HepG2 (cell line): ENCODE data around the gene ACOT13. TPM values are rescaled to one million over a fixed set of nuclear protein-coding genes. Genes with fewer than 3 reads are reported as not detected.

Experiments
- ATAC-seq: fragments of 200-7000 bp; cut with Tn5 transposase; 3 replicates; pipeline ENCODE4 v1.9.1; 2020; ENCODE audit warnings: mild to moderate bottlenecking, moderate library complexity
- Bru-seq: library from RNA; stranded (reverse); fragments of 400-500 nt; gene quantifications from one replicate; lab custom pipeline; 2021; lab: Mats Ljungman, UMichigan
- BruChase-seq, 2 experiments: library from RNA; stranded (reverse); fragments of 400-500 nt; gene quantifications; one replicate each; lab custom pipeline; 2021; lab: Mats Ljungman, UMichigan
- BruUV-seq: library from RNA; stranded (reverse); fragments of 400-500 nt; replicated peaks from 2 replicates; lab custom pipeline; 2021; lab: Mats Ljungman, UMichigan
- CTCF ChIA-PET: fragments of 300-600 bp; formaldehyde crosslinking; extraction: SDS; loops from one replicate; lab custom pipeline; 2021; ENCODE audit warnings: low total read pairs, inconsistent platforms, low intra/inter-chr PET ratio; lab: Yijun Ruan, JAX
- POLR2A ChIA-PET: fragments of 350-600 bp; sonication (Branson Sonifier 250); formaldehyde crosslinking; loops from one replicate; lab custom pipeline; 2020; ENCODE audit warnings: antibody characterized with exemption, inconsistent platforms; lab: Yijun Ruan, JAX
- DNase-seq: peaks from one replicate; pipeline ENCODE4 v3.0.0-alpha.2; 2015; ENCODE audit warnings: low spot score
- FAIRE-seq: peaks from 3 replicates; lab custom pipeline; 2011; peaks lifted over from hg19 to GRCh38; lab: Jason Lieb, UNC
- H2AFZ ChIP-seq: one replicate; pipeline ENCODE4 v1.6.1; 2011; ENCODE audit warnings: low read length, inconsistent platforms
- H3K27ac ChIP-seq: fragments of 300-600 bp; 3 replicates; pipeline ENCODE4 v1.8.0; 2011; ENCODE audit warnings: mixed run types, mild to moderate bottlenecking, mixed read lengths, low read length, inconsistent platforms; ENCODE audit not compliant: insufficient read depth; ENCODE audit errors: extremely low read length
- H3K27me3 ChIP-seq, 2 experiments: fragments of 200-600 bp in 1 of 2; 2 replicates in 1 of 2; 3 replicates in 1 of 2; pipeline versions ENCODE4 v1.6.0 to v1.8.0; 2011; ENCODE audit warnings: low read length in 2 of 2, mild to moderate bottlenecking in 2 of 2, moderate library complexity in 2 of 2, inconsistent platforms in 1 of 2; ENCODE audit not compliant: insufficient read depth in 2 of 2, control insufficient read depth in 1 of 2
- H3K36me3 ChIP-seq, 2 experiments: fragments of 200-600 bp in 1 of 2; replicated peaks in 1 of 2; 2 replicates in 1 of 2; 3 replicates in 1 of 2; pipeline versions ENCODE4 v1.5.1 to v1.8.0; 2011; ENCODE audit warnings: low read length in 2 of 2, inconsistent platforms in 1 of 2; ENCODE audit not compliant: insufficient read depth in 2 of 2, control insufficient read depth in 1 of 2
- H3K4me1 ChIP-seq: 2 replicates; pipeline ENCODE4 v1.5.1; 2012; ENCODE audit warnings: low read length, inconsistent platforms; ENCODE audit not compliant: insufficient read depth
- H3K4me2 ChIP-seq: 2 replicates; pipeline ENCODE4 v1.6.0; 2011; ENCODE audit warnings: low read depth, low read length, inconsistent platforms
- H3K4me3 ChIP-seq, 3 experiments: fragments of 200-600 bp in 1 of 3; sonication (generic), shearing (Covaris generic) in 1 of 3; replicated peaks in 1 of 3; 2 replicates each; pipeline ENCODE4 v1.5.1; 2011 to 2016; ENCODE audit warnings: low read length in 3 of 3, inconsistent platforms in 2 of 3, low read depth in 2 of 3, mild to moderate bottlenecking in 2 of 3, control low read depth in 1 of 3, mixed read lengths in 1 of 3; ENCODE audit not compliant: insufficient read depth in 1 of 3
- H3K79me2 ChIP-seq: one replicate; pipeline ENCODE4 v1.6.1; 2011; ENCODE audit warnings: low read length, inconsistent platforms; ENCODE audit not compliant: insufficient read depth
- H3K9ac ChIP-seq: 2 replicates; pipeline ENCODE4 v1.6.0; 2011; ENCODE audit warnings: mild to moderate bottlenecking, low read depth, low read length, inconsistent platforms; ENCODE audit not compliant: insufficient read depth
- H3K9me3 ChIP-seq: 2 replicates; pipeline ENCODE4 v1.5.1; 2012; ENCODE audit warnings: mild to moderate bottlenecking, low read length
- H4K20me1 ChIP-seq: 2 replicates; pipeline ENCODE4 v1.6.0; 2011; ENCODE audit warnings: inconsistent platforms, mild to moderate bottlenecking, low read length, moderate library complexity; ENCODE audit not compliant: insufficient read depth
- ARID2 ChIP-seq: sonication (generic); formaldehyde crosslinking; IDR thresholded peaks from 2 replicates; pipeline ENCODE4 v1.8.1; 2022; ENCODE audit warnings: mild to moderate bottlenecking, missing genetic modification reagents, borderline replicate concordance
- ARNTL ChIP-seq: sonication (generic); formaldehyde crosslinking; IDR thresholded peaks from 2 replicates; pipeline ENCODE4 v1.4.0; 2020; ENCODE audit warnings: mild to moderate bottlenecking, missing genetic modification reagents
- BATF2 ChIP-seq: sonication (generic); formaldehyde crosslinking; IDR thresholded peaks from 2 replicates; pipeline ENCODE4 v1.8.0; 2022; ENCODE audit warnings: mild to moderate bottlenecking, missing genetic modification reagents, moderate library complexity
- EHMT2 ChIP-seq: fragments of 200-600 bp; sonication (generic); IDR thresholded peaks from 2 replicates; pipeline ENCODE4 v1.7.0; 2017; ENCODE audit warnings: antibody characterized with exemption, low read depth, low read length, borderline replicate concordance
- HIVEP1 ChIP-seq: sonication (generic); formaldehyde crosslinking; IDR thresholded peaks from 2 replicates; pipeline ENCODE4 v1.4.0; 2020; ENCODE audit warnings: mild to moderate bottlenecking, missing genetic modification reagents
- MAF1 ChIP-seq: sonication (generic); formaldehyde crosslinking; IDR thresholded peaks from 2 replicates; pipeline ENCODE4 v1.5.0; 2020; ENCODE audit warnings: missing genetic modification reagents, borderline replicate concordance
- MYC ChIP-seq: sonication (generic); formaldehyde crosslinking; IDR thresholded peaks from 2 replicates; pipeline ENCODE4 v1.9.0; 2021; ENCODE audit warnings: missing genetic modification reagents, borderline replicate concordance
- NFE2L2 ChIP-seq: fragments of 150-350 bp; IDR thresholded peaks from 2 replicates; pipeline ENCODE4 v1.6.1; 2014; ENCODE audit warnings: low read length
- RNF2 ChIP-seq: fragments of 450-650 bp; conservative IDR thresholded peaks from 2 replicates; pipeline ENCODE4 v1.6.1; 2016; ENCODE audit warnings: low read depth
- SSRP1 ChIP-seq: IDR thresholded peaks from 2 replicates; pipeline ENCODE4 v1.6.1; 2016; ENCODE audit warnings: control low read depth
- TBX3 ChIP-seq: fragments of 450-650 bp; IDR thresholded peaks from 2 replicates; pipeline ENCODE4 v1.6.1; 2017; ENCODE audit warnings: antibody characterized with exemption, mild to moderate bottlenecking, inconsistent platforms, borderline replicate concordance
- ZNF12 ChIP-seq: sonication (generic); formaldehyde crosslinking; IDR thresholded peaks from 2 replicates; pipeline ENCODE4 v1.5.0; 2020; ENCODE audit warnings: missing genetic modification reagents
- ZNF232 ChIP-seq: sonication (generic); formaldehyde crosslinking; IDR thresholded peaks from 2 replicates; pipeline ENCODE4 v1.4.0; 2020; ENCODE audit warnings: missing genetic modification reagents, borderline replicate concordance
- ZNF552 ChIP-seq: sonication (generic); formaldehyde crosslinking; IDR thresholded peaks from 2 replicates; pipeline ENCODE4 v1.9.0; 2022; ENCODE audit warnings: missing genetic modification reagents, mild to moderate bottlenecking, borderline replicate concordance
- ZNF558 ChIP-seq: sonication (generic); formaldehyde crosslinking; IDR thresholded peaks from 2 replicates; pipeline ENCODE4 v1.9.0; 2022; ENCODE audit warnings: mild to moderate bottlenecking, missing genetic modification reagents, borderline replicate concordance
- ZNF615 ChIP-seq: sonication (generic); formaldehyde crosslinking; IDR thresholded peaks from 2 replicates; pipeline ENCODE4 v1.5.0; 2020; ENCODE audit warnings: mild to moderate bottlenecking, missing genetic modification reagents, borderline replicate concordance
- ZNF7 ChIP-seq: IDR thresholded peaks from 2 replicates; pipeline ENCODE4 v1.6.1; 2016; ENCODE audit warnings: missing biosample characterization, missing genetic modification reagents
- ZNF780A ChIP-seq: sonication (generic); formaldehyde crosslinking; IDR thresholded peaks from 2 replicates; pipeline ENCODE4 v1.8.0; 2022; ENCODE audit warnings: mild to moderate bottlenecking, missing genetic modification reagents, moderate library complexity
- WGBS: methylation state at CpG from one replicate; pipeline ENCODE4 v1.1.6; 2017; ENCODE audit warnings: low lambda C conversion rate; 5-methylcytosine and 5-hydroxymethylcytosine counted together
- in situ Hi-C: cut with HindIII; loops from 2 replicates; pipeline ENCODE4 v1.10.0; 2017; ENCODE audit warnings: low pct_unique_long_range_greater_than_20kb; ENCODE audit not compliant: extremely low pct_ligation_motif_present
- intact Hi-C: fragments of 100-400 bp; cut with micrococcal nuclease; formaldehyde crosslinking; loops from one replicate; pipeline ENCODE4 v1.10.0; 2022; ENCODE audit not compliant: unreplicated experiment
- long read RNA-seq, 2 experiments: library from RNA in 1 of 2; library from polyadenylated mRNA in 1 of 2; stranded (forward) in 1 of 2; unstranded in 1 of 2; transcript quantifications; one replicate each; pipeline ENCODE4 v2.0.0, GENCODE V29; 2019 to 2022
- polyA minus RNA-seq, 3 experiments: library from RNA; depleted of rRNA, polyadenylated mRNA; stranded (reverse); fragments of >200 nt; gene quantifications; 2 replicates each; pipeline ENCODE4 v1.2.3, GENCODE V29; 2011; ENCODE audit warnings: low replicate concordance in 1 of 3
- polyA plus RNA-seq, 8 experiments: library from polyadenylated mRNA; depleted of rRNA in 3 of 8; stranded (reverse) in 7 of 8; unstranded in 1 of 8; fragments of >200 nt; fragmentation: Illumina TruSeq in 4 of 8; extraction: Trizol in 4 of 8; gene quantifications; 2 replicates each; pipeline versions ENCODE4 v1.2.1 to v1.2.3, GENCODE V29; 2011 to 2016; ENCODE audit warnings: low read depth in 4 of 8, missing spikeins in 1 of 8, mixed read lengths in 1 of 8; ENCODE audit not compliant: insufficient read depth in 1 of 8
- total RNA-seq, 5 experiments: library from RNA; depleted of rRNA; stranded (reverse); fragments of >200 nt; fragmentation: Illumina TruSeq; extraction: Trizol; gene quantifications; 2 replicates each; pipeline ENCODE4 v1.2.3, GENCODE V29; 2016; ENCODE audit warnings: low read depth in 1 of 5

Gene ACOT13
- 31.5 and 50.9 TPM in 2 replicates for total RNA-seq (2016; rRNA removed; fragmentation: Illumina TruSeq; extraction: Trizol)
- 6.6 and 8.6 TPM in 2 replicates for total RNA-seq (2016; cell fraction: cytosol; rRNA removed; fragmentation: Illumina TruSeq; extraction: Trizol; ENCODE audit: low read depth)
- total RNA-seq (2016; cell fraction: insoluble cytoplasmic fraction; rRNA removed; fragmentation: Illumina TruSeq; extraction: Trizol) = 33.5 and 52.4 TPM in 2 replicates
- 15.3 and 16.7 TPM in 2 replicates for total RNA-seq (2016; cell fraction: membrane; rRNA removed; fragmentation: Illumina TruSeq; extraction: Trizol)
- 8.2 and 8.5 TPM in 2 replicates for total RNA-seq (2016; cell fraction: nucleus; rRNA removed; fragmentation: Illumina TruSeq; extraction: Trizol)
- 37.5 and 45.1 TPM in 2 replicates for polyA plus RNA-seq (2011; rRNA removed)
- polyA plus RNA-seq (2011; cell fraction: cytosol; rRNA removed) = 15.1 and 22.8 TPM in 2 replicates
- polyA plus RNA-seq (2011; cell fraction: nucleus; rRNA removed) = 6.6 and 7.0 TPM in 2 replicates
- polyA plus RNA-seq (2012) = 33.4 and 56.4 TPM in 2 replicates
- polyA plus RNA-seq (2016; cell fraction: cytosol; fragmentation: Illumina TruSeq; extraction: Trizol; ENCODE audit: low read depth) = 13.4 and 16.5 TPM in 2 replicates
- polyA plus RNA-seq (2016; cell fraction: insoluble cytoplasmic fraction; fragmentation: Illumina TruSeq; extraction: Trizol; ENCODE audit: low read depth) = 53.6 and 58.5 TPM in 2 replicates
- polyA plus RNA-seq (2016; cell fraction: membrane; fragmentation: Illumina TruSeq; extraction: Trizol; ENCODE audit: low read depth) = 16.5 and 18.7 TPM in 2 replicates
- polyA plus RNA-seq (2016; cell fraction: nucleus; fragmentation: Illumina TruSeq; extraction: Trizol; ENCODE audit: insufficient read depth, low read depth) = 21.0 and 21.1 TPM in 2 replicates
- polyA minus RNA-seq (2011; rRNA and poly(A)+ RNA removed; ENCODE audit: low replicate concordance) = 3.0 and 5.1 TPM in 2 replicates
- 6.4 and 9.3 TPM in 2 replicates for polyA minus RNA-seq (2011; cell fraction: cytosol; rRNA and poly(A)+ RNA removed)
- 4.5 and 6.3 TPM in 2 replicates for polyA minus RNA-seq (2011; cell fraction: nucleus; rRNA and poly(A)+ RNA removed)
- percentile 68 among the genes with signal in this experiment for Bru-seq, nascent RNA
- percentile 50 among the genes with signal in this experiment for BruChase-seq, experiment 1, labeled RNA remaining after a 6-hour chase
- BruChase-seq, experiment 2, labeled RNA remaining after a 2-hour chase = percentile 52 among the genes with signal in this experiment
- long read RNA-seq, experiment 1, full-length matches to known transcripts = 63 of 65 reads
- long read RNA-seq, experiment 1, partial matches to known transcripts = 0 of 65 reads
- long read RNA-seq, experiment 1, other reads (novel, unspliced or antisense) = 2 of 65 reads
- long read RNA-seq, experiment 2, full-length matches to known transcripts = 78 of 87 reads
- long read RNA-seq, experiment 2, partial matches to known transcripts = 4 of 87 reads
- long read RNA-seq, experiment 2, other reads (novel, unspliced or antisense) = 5 of 87 reads

GRCh38 chr6:24666641-24667377 lies at the start of gene ACOT13, which contains the start of gene TDP2:
Gene ACOT13, plus strand, starts transcription at chr6:24667077. Its CDS starts 187 bp downstream, at chr6:24667264.
Gene TDP2, minus strand, starts transcription at chr6:24666899. Its CDS starts 37 bp downstream, at chr6:24666862.
- peak within 1 kb of the TSS; percentile 82 to 95 (median 83) for H3K4me3 ChIP-seq
- H3K79me2 ChIP-seq = peaks cover 40% of the 10 kb centered on the region
- DNase-seq (peak; percentile 98), ATAC-seq (peak; percentile 95), FAIRE-seq (peak; percentile 76)
- ChIA-PET CTCF (interaction anchor here (0.9 kb wide), 1 partner anchor 82 kb away, joined by 4 read pairs; no protein-coding TSS in a partner anchor), POLR2A (interaction anchor here (0.7 to 3.1 kb wide), 22 partner anchors 12 to 383 kb away, joined by 3 to 22 read pairs (median 4); partner anchors contain the start of genes ALDH5A1, C6orf62, GMNN and KIAA0319)
- no TSS peak for BruUV-seq
- peak within 1 kb of the TSS; percentile 83 for H3K4me2 ChIP-seq
- in situ Hi-C loops (no loop called here), intact Hi-C loops (loop anchor here (1.0 to 5.0 kb wide), 5 partner anchors 23 to 170 kb away; no protein-coding TSS in a partner anchor)
- H3K9ac ChIP-seq = peak within 1 kb of the TSS; percentile 88
- WGBS = under 1% methylated on average over 47 of the region's 62 CpGs
- H2AFZ ChIP-seq = peak within 1 kb of the TSS; percentile 78
- H3K36me3 ChIP-seq = peaks cover 2 to 10% of the 10 kb centered on the region in 2 experiments; a peak in 2 of 5 replicates
- no peaks in the 10 kb centered on the region; a peak in 1 of 5 replicates for H3K27me3 ChIP-seq
- peaks cover 57% of the 10 kb centered on the region for H3K4me1 ChIP-seq
- peaks cover 12% of the 10 kb centered on the region for H3K9me3 ChIP-seq
- H3K27ac ChIP-seq = peak within 1 kb of the TSS; percentile 95
- H4K20me1 ChIP-seq = 0 out of 2 replicates have a peak, but pooled peaks cover 4% of the 10 kb centered on the region
- TF ChIP-seq ZNF7 (CRISPR knock-in tag) = no peak
- peak; percentile 12; the same call in 1 of the 2 replicates for TF ChIP-seq TBX3
- peak; percentile 85 for TF ChIP-seq HIVEP1 (CRISPR knock-in tag)
- TF ChIP-seq RNF2 = 0 out of 2 replicates have a peak, but pooled peaks have one; percentile 36
- TF ChIP-seq ARNTL (CRISPR knock-in tag) = no peak
- TF ChIP-seq EHMT2 = peak; percentile 74; the same call in 1 of the 2 replicates
- no peak for TF ChIP-seq ZNF780A
- no peak; the same call in 1 of the 2 replicates for TF ChIP-seq ZNF232 (CRISPR knock-in tag)
- no peak for TF ChIP-seq SSRP1
- TF ChIP-seq BATF2 (CRISPR knock-in tag) = peak; percentile 38; the same call in 1 of the 2 replicates
- TF ChIP-seq MYC (CRISPR knock-in tag) = peak; percentile 90
- TF ChIP-seq MAF1 = peak; percentile 78
- no peak; the same call in 1 of the 2 replicates for TF ChIP-seq ARID2 (CRISPR knock-in tag)
- TF ChIP-seq ZNF552 (CRISPR knock-in tag) = no peak; the same call in 1 of the 2 replicates
- TF ChIP-seq NFE2L2 = peak; percentile 58; the same call in 1 of the 2 replicates
- TF ChIP-seq ZNF558 (CRISPR knock-in tag) = no peak
- 0 out of 2 replicates have a peak, but pooled peaks have one; percentile 85 for TF ChIP-seq ZNF615 (CRISPR knock-in tag)
- peak; percentile 62; the same call in 1 of the 2 replicates for TF ChIP-seq ZNF12 (CRISPR knock-in tag)
